Measurements from ENCODE around the gene CST11. TPM values are rescaled to one million over a fixed set of nuclear protein-coding genes. Genes with fewer than 3 reads are reported as not detected.

The CST11 gene
- total and polyA plus RNA-seq, 8 donors, result not detected

DNA sequence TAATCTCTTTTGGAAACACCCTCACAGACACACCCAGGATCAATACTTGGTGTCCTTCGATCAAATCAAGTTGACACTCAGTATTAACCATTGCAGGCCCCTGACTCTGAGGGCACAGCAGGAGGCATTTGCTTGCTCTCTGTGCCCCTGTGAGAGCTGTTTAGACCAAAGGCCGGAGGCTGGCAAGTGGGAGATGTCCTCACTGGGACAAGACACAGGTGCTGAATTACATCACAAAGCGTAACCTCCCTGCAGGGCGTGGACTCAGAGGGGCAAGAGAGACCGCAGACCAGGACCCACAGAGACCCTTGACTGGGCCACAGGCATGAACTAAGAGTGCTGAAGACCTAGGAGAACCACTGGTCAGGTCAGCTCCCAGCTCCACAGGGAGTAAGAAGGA lies 38.1 kb upstream of the CST11 start, which contains the start of gene CST8:
CST8 (plus strand) TSS at position 301 of the 400 bp plus-strand sequence. CDS start 551 bp downstream, outside the sequence.
- Histone ChIP-seq H3K27ac (no peak within 1 kb of the TSS), H3K9me3 (no peaks in the 10 kb centered on the region), H3K4me3 (no peak within 1 kb of the TSS), H3K4me1 (no peaks in the 10 kb centered on the region), H3K27me3 (no peaks in the 10 kb centered on the region), H3K36me3 (no peaks in the 10 kb centered on the region)
- intact Hi-C loops (cut with DNase I), result no loop called here
- ATAC-seq (no peak), DNase-seq (no peak), FAIRE-seq (no peak)
- 72 to 81% methylated on average over 5 of the region's 5 CpGs for WGBS, 2 donors
- TF ChIP-seq, protein P1, sequence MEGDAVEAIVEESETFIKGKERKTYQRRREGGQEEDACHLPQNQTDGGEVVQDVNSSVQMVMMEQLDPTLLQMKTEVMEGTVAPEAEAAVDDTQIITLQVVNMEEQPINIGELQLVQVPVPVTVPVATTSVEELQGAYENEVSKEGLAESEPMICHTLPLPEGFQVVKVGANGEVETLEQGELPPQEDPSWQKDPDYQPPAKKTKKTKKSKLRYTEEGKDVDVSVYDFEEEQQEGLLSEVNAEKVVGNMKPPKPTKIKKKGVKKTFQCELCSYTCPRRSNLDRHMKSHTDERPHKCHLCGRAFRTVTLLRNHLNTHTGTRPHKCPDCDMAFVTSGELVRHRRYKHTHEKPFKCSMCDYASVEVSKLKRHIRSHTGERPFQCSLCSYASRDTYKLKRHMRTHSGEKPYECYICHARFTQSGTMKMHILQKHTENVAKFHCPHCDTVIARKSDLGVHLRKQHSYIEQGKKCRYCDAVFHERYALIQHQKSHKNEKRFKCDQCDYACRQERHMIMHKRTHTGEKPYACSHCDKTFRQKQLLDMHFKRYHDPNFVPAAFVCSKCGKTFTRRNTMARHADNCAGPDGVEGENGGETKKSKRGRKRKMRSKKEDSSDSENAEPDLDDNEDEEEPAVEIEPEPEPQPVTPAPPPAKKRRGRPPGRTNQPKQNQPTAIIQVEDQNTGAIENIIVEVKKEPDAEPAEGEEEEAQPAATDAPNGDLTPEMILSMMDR (IDR thresholded peaks at IDR 0.05), result no peak

DNA sequence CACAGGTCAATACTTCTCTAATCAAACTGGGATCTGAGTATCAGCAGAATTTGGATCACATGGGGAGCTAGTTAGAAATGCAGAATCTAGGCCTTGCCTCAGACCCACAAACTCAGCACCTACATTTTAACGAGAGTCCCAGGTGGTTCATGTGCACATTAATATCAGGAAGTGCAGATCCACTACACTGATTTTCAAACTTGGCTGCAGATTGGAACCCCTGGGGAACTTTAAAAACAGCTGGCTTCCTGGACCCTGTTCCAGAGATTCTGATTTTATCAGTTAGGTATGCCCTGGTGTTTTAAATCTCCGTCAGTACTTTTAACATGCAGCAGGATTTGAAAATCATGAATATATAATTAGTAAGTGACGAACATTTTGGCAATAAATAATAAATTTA lies 36.3 kb upstream of the CST11 start:
- DNase-seq (no peak), FAIRE-seq (no peak), ATAC-seq (no peak)
- H3K9me3 ChIP-seq, result no peaks in the 10 kb centered on the region
- H3K36me3 ChIP-seq, result no peaks in the 10 kb centered on the region
- no peak overlapping the region for H3K4me3 ChIP-seq
- no peaks in the 10 kb centered on the region for H3K27me3 ChIP-seq
- WGBS, 2 donors, result 88 to 89% methylated on average over 3 of the region's 3 CpGs
- intact Hi-C loops (cut with DNase I), result no loop called here
- H3K27ac ChIP-seq, result no peak overlapping the region
- TF ChIP-seq, protein P1 (IDR thresholded peaks at IDR 0.05), result no peak
- no peaks in the 10 kb centered on the region for H3K4me1 ChIP-seq

DNA sequence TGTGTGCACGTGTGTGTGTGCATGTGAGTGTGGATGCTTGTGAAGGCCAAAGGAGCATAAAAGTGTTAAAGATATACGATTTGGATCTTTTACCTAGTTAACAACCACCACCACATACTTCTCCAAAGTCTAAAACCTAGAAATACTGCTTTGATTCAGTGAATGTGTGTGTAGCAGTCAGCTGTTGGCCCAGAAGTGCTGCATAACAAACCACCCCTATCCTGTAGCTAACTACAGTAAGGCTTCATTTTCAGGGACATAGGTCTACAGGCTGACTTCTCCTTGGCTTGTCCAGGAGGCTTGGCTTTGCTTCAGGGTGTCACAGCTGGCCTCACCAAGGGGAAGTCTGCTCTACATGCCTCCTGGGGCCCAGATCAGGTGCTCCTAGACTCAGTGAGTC lies 35.8 kb upstream of the CST11 start:
- TF ChIP-seq, protein P1 (IDR thresholded peaks at IDR 0.05), result no peak
- ATAC-seq (no peak), DNase-seq (no peak), FAIRE-seq (no peak)
- no peak overlapping the region for H3K27ac ChIP-seq
- intact Hi-C loops (cut with DNase I), result no loop called here
- H3K4me1 ChIP-seq, result no peaks in the 10 kb centered on the region
- H3K27me3 ChIP-seq, result no peaks in the 10 kb centered on the region
- no peak overlapping the region for H3K4me3 ChIP-seq
- no peaks in the 10 kb centered on the region for H3K36me3 ChIP-seq
- WGBS, 2 donors, result 68 to 75% methylated on average over 2 of the region's 2 CpGs
- no peaks in the 10 kb centered on the region for H3K9me3 ChIP-seq

DNA sequence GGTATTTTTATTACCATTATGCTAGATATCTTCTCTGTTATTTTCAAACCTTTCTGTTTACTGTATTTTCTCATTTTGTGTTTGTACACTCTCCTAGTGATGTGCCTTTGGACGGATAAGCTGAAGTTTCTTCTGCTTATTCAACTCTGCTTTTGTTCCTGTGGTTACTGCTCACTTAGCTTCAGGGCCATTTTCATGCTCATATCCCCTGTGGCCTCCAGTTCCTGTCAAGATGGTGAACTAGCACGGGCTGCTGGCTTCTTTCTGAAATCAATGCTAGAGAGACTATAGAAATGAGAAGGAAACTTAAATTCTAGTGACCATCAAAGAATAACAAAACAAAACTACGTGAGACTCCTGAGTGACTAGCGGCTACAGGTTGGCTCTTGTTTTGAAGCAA lies 31.4 kb upstream of the CST11 start:
- 53 to 66% methylated on average over 4 of the region's 4 CpGs for WGBS, 2 donors
- TF ChIP-seq, protein P1 (IDR thresholded peaks at IDR 0.05), result no peak
- Histone ChIP-seq H3K27ac (no peak overlapping the region), H3K27me3 (no peaks in the 10 kb centered on the region), H3K9me3 (no peaks in the 10 kb centered on the region), H3K4me3 (no peak overlapping the region), H3K36me3 (no peaks in the 10 kb centered on the region), H3K4me1 (no peaks in the 10 kb centered on the region)
- ATAC-seq (no peak), FAIRE-seq (no peak), DNase-seq (no peak)
- intact Hi-C loops (cut with DNase I), result no loop called here

DNA sequence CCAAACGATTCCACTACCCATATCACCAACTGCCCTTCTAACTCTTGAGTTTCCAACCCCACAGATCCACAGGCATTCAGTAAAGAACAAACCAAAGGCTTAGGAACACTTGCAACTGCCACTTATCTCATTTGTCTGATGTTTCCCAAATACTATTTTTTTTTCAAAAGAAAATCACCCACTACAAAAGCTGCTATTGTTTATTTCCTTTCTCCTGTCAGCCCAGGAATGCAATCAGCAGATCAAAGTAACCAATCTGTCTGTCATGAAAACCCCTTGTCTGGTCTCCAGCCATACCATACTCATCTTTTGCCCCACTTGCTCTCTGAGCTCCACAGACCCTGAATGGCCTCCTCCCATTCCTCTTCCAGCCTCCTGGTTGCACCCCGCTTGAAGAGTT lies 29.5 kb upstream of the CST11 start:
- H3K9me3 ChIP-seq, result no peaks in the 10 kb centered on the region
- no peaks in the 10 kb centered on the region for H3K27me3 ChIP-seq
- intact Hi-C loops (cut with DNase I), result no loop called here
- no peak for DNase-seq
- no peak overlapping the region for H3K27ac ChIP-seq
- no peaks in the 10 kb centered on the region for H3K4me1 ChIP-seq
- H3K4me3 ChIP-seq, result no peak overlapping the region
- TF ChIP-seq, protein P1 (IDR thresholded peaks at IDR 0.05), result no peak
- no peak for FAIRE-seq
- no peaks in the 10 kb centered on the region for H3K36me3 ChIP-seq
- 35 to 46% methylated on average over 2 of the region's 2 CpGs for WGBS, 2 donors
- ATAC-seq, result no peak

Data from pancreas (tissue), 10 donors.